GM19468 (cell line): ENCODE results near the gene ENTPD1.
A peak's percentile ranks its signal among the peaks of the same experiment; 100 is the strongest.

Experiments
- ATAC-seq: cut with Tn5 transposase; IDR thresholded peaks from one replicate; pipeline ENCODE4 v1.9.1; 2021; ENCODE audit warnings: mild to moderate bottlenecking, moderate library complexity, moderate number of reproducible peaks; ENCODE audit not compliant: unreplicated experiment; ENCODE audit errors: extremely low read depth

ENTPD1 gene

GRCh38 chr10:95818668-95819067 is 62.7 kb downstream of the ENTPD1 start:
- no peak for ATAC-seq

DNA sequence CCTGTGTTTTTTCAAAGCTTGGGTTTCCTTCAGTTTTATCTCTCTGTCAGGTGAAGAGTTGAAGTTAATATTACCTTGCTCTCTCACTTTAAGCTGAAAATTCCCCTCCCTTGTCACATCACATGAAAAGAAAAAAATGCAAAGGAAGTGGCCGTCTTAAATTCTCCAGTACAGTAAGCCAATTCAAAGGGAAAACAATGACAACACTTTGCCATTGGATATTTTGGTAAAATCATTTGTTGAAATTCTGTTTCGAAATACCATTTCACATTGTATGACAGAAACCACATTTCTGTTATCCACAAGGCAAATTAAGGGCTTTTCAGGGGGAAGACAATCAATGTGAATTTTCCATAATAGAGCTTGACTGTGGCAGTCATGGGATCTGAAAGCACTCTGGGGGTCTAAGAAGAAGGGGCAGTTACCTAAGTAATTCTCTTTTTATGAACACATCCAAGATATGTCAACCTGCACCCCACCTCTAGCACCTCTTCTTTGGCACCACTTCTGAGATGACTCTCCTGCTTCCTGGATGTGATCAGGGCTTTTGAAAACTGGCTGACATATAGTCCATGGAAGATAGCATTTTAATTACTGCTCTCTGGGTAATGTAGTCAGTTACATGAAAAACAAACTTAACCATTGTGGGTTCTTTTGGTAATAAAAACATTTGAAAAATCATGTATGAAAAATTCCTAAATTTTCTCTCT is 63.8 kb downstream of the ENTPD1 start:
- ATAC-seq = no peak

- no peak for ATAC-seq
Observed at GRCh38 chr10:95820363-95820762, 64.4 kb downstream of the ENTPD1 start.

- ATAC-seq = no peak
Observed at GRCh38 chr10:95821720-95822119, 65.8 kb downstream of the ENTPD1 start.

GRCh38 chr10:95830044-95830443 is 74.1 kb downstream of the ENTPD1 start:
- ATAC-seq = no peak

DNA sequence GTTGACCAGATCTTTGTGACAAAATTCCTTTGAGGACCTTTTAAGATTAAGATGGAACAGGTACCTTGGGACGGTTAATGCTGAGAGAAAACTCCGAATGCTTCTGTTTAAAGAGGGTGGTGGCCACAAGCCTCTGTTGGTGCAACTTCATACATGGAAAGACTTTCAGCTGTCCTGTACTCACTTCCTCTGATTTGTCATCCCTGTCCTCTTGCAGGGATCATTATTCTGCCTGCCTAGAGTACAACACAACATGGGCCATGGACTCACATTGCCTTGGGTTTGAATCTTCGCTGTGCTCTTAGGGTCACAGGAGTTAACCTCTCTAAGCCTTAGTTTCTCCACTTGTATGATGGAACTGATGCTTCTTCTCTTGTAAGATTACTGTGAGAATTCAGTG is 75.1 kb downstream of the ENTPD1 start:
- ATAC-seq = no peak

- ATAC-seq = no peak
Observed at GRCh38 chr10:95831515-95831914, 75.6 kb downstream of the ENTPD1 start.

GRCh38 chr10:95832216-95833041 is 76.5 kb downstream of the ENTPD1 start:
- ATAC-seq = peak; percentile 80

GRCh38 chr10:95833042-95833610 is 77.2 kb downstream of the ENTPD1 start:
- no peak for ATAC-seq

GRCh38 chr10:95834406-95834805 is 78.4 kb downstream of the ENTPD1 start:
- ATAC-seq = no peak

GRCh38 chr10:95835149-95835860 is 79.3 kb downstream of the ENTPD1 start:
- no peak for ATAC-seq

DNA sequence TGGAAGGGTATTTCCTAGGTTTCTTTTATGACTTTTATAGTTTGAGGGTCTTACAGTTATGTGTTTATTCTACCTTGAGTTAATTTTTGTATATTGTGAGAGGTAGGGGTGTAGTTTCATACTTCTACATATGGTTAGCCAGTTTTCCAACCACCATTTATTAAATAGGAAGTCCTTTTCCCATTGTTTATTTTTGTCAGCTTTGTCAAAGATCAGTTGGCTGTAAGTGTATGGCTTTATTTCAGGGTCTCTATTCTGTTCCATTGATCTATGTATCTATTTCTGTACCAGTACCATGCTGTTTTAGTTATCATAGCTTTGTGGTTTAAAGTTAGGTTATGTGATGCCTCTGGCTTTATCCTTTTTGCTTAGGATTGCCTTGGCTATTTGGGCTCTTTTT is 79.9 kb downstream of the ENTPD1 start:
- ATAC-seq = no peak

GRCh38 chr10:95836610-95837355 is 80.8 kb downstream of the ENTPD1 start:
- no peak for ATAC-seq

DNA sequence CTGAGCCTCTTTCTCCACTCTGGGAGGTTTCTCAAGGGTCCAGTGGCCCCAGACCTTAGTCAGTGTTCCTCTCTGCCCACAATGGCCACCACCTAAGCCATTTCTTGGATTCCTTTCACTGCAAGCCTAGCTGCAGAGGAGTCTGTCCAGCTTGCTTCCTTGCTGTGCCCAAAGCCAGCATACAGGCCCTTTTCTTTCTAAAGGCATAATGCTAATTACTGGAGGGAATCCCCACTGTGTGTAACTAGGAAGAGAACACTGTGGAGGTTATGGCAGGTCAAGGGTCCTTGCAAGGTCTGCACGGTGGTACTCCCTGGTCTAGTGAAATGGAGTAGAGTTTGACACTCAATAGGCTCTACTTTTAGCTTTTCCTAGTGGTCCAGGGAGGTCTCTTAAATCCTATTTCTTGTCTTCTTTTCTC is 81.4 kb downstream of the ENTPD1 start:
- ATAC-seq = no peak

DNA sequence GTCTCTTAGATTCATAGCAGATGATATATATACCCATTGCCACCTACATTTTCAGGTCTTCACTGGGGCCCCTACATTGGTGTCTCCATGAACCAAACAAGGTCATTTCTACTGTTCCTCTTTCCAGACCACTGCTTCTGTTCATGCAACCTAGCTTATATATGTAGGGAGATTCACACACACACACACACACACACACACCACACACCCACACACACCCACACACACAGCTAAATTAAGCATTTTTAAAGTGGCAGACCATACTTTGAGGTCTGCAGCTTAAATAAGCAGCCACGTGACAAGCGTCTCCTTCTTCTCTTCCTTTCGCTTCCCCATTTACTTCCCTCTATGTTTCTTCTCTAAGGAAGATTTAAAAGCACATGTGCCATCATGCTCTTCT is 81.8 kb downstream of the ENTPD1 start:
- peak; percentile 8 for ATAC-seq

DNA sequence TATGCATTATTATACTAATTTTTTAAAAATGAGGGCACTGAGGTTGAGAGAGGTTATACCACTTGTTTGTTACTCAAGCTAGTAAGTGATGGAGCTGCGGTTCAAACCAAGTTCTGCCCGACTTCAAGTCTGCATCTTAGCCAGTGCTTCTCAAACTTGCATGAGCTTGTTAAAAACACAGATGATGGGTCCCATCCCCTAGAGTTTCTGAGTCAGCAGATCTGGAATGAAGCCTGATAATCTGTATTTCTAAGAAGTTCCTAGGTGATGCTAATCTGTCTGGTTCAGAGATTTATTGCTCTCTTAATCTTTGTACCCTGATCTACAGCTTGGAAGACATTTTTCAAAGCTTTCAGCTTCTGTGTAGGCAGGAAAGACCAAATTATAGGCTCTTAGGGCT is 84.2 kb downstream of the ENTPD1 start:
- ATAC-seq = no peak

GRCh38 chr10:95840681-95841080 is 84.7 kb downstream of the ENTPD1 start:
- no peak for ATAC-seq

DNA sequence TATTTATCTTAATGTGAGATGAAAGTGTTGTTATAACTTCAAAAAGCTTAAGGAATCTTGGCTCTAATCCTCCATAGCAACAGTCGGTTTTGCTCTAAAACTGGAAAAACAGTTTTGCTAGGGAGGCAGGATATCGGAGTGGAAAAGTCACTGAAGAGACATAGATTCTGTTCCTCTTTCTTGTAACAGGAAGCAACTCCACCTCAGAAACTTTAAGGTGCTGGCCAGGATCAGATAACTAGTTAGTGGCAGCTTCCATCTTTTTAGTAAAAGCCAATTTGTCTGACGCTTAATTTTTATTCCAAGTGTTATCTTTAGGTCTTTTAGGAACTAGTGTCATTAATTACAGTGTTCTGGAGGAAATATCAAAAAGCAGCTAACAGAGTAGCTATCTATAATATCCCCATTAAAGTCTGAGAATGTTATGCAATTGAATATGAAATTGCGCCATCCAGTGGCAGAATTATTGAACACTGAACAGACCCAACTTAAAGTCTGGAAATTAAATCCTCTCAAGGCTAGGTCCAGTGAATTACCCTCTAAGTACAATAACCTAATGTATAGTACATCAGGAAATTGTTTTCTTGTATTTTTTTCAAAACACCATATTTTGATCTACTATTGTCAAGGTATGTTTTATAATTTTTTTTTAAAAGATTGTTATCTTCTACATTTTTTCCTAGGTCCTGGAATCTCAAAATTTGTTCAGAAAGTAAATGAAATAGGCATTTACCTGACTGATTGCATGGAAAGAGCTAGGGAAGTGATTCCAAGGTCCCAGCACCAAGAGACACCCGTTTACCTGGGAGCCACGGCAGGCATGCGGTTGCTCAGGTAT is 85.9 kb downstream of the ENTPD1 start:
- peak; percentile 50 for ATAC-seq

DNA sequence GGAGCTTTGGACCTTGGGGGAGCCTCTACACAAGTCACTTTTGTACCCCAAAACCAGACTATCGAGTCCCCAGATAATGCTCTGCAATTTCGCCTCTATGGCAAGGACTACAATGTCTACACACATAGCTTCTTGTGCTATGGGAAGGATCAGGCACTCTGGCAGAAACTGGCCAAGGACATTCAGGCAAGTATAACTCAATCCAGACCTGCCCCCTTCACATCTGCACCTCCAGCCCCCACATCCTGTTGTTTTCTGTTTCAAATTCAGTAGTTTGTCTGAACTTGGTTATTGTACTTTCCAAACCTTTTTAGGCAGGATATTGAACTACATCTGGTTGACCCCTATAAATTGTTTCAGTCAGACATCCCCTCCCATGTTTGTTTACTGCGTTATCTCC is 89.4 kb downstream of the ENTPD1 start:
- ATAC-seq = no peak
